ENCODE results near the gene CEP97. TPM values are rescaled to one million over a fixed set of nuclear protein-coding genes. Genes with fewer than 3 reads are reported as not detected.

CEP97 gene
- total and polyA plus RNA-seq, 7 donors = 1.6 to 12.5 (median 6.3) TPM

GRCh38 chr3:101817992-101818391, 93.6 kb downstream of the CEP97 start:
- intact Hi-C loops (cut with DNase I) = loop anchor here in 1 of 2 donors (10.0 kb wide), 1 partner anchor 167 kb away; no protein-coding TSS in a partner anchor
- Histone ChIP-seq H3K36me3 (ENCODE audit: insufficient read depth in 1 of 2, low read depth in 1 of 2) (peaks cover 3 to 48% of the 10 kb centered on the region in 2 donors), H3K4me3 (no peak overlapping the region), H3K9me3 (no peaks in the 10 kb centered on the region), H3K27ac (no peak overlapping the region), H3K4me1 (peaks cover 14% of the 10 kb centered on the region), H3K27me3 (ENCODE audit: insufficient read depth in 3 of 3, low read length in 2 of 3) (no peaks in the 10 kb centered on the region)
- ATAC-seq (no peak), DNase-seq (no peak)
- 94 to 99% (median 98%) methylated on average over 5 of the region's 5 CpGs for WGBS, 3 donors
- no peak for TF ChIP-seq CTCF (IDR thresholded peaks at IDR 0.05)

DNA sequence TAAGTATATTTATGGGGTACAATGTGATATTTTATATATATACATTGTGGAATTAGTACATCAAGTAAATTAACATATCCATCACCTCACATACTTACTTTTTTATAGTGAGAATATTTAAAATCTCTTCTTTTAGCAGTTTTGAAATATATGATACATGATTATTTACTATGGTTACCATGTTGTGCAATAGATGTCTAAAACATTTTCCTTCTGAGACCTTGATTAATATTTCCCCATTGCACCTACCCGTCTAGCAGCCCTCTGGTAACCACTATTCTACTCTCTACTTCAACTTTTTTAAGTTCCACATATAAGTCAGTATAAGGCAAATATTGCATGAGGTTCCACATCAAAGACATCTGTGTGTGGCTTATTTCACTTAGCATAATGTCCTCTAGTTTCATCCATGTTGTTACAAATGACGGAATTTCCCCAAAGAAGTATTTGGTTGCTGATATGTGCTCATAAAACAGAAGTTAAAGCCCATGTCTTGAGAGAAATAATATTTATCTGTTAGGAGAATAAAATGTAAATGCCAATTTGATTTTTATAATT, 95.3 kb downstream of the CEP97 start:
- intact Hi-C loops (cut with DNase I) = loop anchor here in 1 of 2 donors (10.0 kb wide), 1 partner anchor 165 kb away; no protein-coding TSS in a partner anchor
- no peak for TF ChIP-seq CTCF (IDR thresholded peaks at IDR 0.05)
- H3K36me3 ChIP-seq (ENCODE audit: insufficient read depth in 1 of 2, low read depth in 1 of 2) = peaks cover 3 to 48% of the 10 kb centered on the region in 2 donors
- H3K4me3 ChIP-seq = no peak overlapping the region
- no peak overlapping the region for H3K27ac ChIP-seq
- H3K27me3 ChIP-seq (ENCODE audit: insufficient read depth in 3 of 3, low read length in 2 of 3) = no peaks in the 10 kb centered on the region
- H3K4me1 ChIP-seq = peaks cover 3% of the 10 kb centered on the region
- DNase-seq (no peak), ATAC-seq (no peak)
- WGBS, 3 donors = 89 to 96% (median 93%) methylated on average over 2 of the region's 2 CpGs
- no peaks in the 10 kb centered on the region for H3K9me3 ChIP-seq

Other genes with a start within 250 kb of the CEP97 start
- gene SENP7, start 211.4 kb upstream of the CEP97 start, total RNA-seq = 1 to 10 TPM; 7.7 to 8.7 (median 8.2) TPM
- 1 to 10 TPM; 4.2 to 4.7 (median 4.4) TPM for gene SENP7, start 211.4 kb upstream of the CEP97 start, polyA plus RNA-seq
- 10 to 100 TPM; 23.4 to 34.6 (median 26.8) TPM for gene TRMT10C, start 162.7 kb upstream of the CEP97 start, total RNA-seq
- 10 to 100 TPM; 27.8 to 64.0 (median 50.9) TPM for gene TRMT10C, start 162.7 kb upstream of the CEP97 start, polyA plus RNA-seq
- 100 to 1,000 TPM in 2 of 4 donors, 10 to 100 TPM in 2; 80.6 to 133 (median 112) TPM for gene PCNP, start 150.4 kb upstream of the CEP97 start, total RNA-seq
- 100 to 1,000 TPM in 2 of 3 donors, 10 to 100 TPM in 1; 77.8 to 128 (median 105) TPM for gene PCNP, start 150.4 kb upstream of the CEP97 start, polyA plus RNA-seq
- 10 to 100 TPM; 10.3 to 12.6 (median 11.6) TPM for gene ZBTB11, start 47.5 kb upstream of the CEP97 start, total RNA-seq
- 1 to 10 TPM; 5.5 to 9.8 (median 5.9) TPM for gene ZBTB11, start 47.5 kb upstream of the CEP97 start, polyA plus RNA-seq
- 100 to 1,000 TPM; 744 to 950 (median 822) TPM for gene RPL24, start 37.9 kb upstream of the CEP97 start, total RNA-seq
- 1,000 to 10,000 TPM; 1,534 to 1,772 (median 1,709) TPM for gene RPL24, start 37.9 kb upstream of the CEP97 start, polyA plus RNA-seq
- 10 to 100 TPM; 37.4 to 59.3 (median 45.6) TPM for gene NXPE3, start 54.6 kb downstream of the CEP97 start, total RNA-seq
- gene NXPE3, start 54.6 kb downstream of the CEP97 start, polyA plus RNA-seq = 10 to 100 TPM; 10.8 to 67.7 (median 17.5) TPM
- 10 to 100 TPM in 2 of 4 donors, 1 to 10 TPM in 2; 6.4 to 12.5 (median 9.8) TPM for gene NFKBIZ, start 124.9 kb downstream of the CEP97 start, total RNA-seq
- 1 to 10 TPM; 3.0 to 8.8 (median 5.4) TPM for gene NFKBIZ, start 124.9 kb downstream of the CEP97 start, polyA plus RNA-seq